HG02588 (cell line): ENCODE measurements around the gene CRTAC1.

ENCODE experiments used
- ATAC-seq: cut with Tn5 transposase; IDR thresholded peaks from one replicate; pipeline ENCODE4 v1.9.1; 2021; ENCODE audit warnings: mild to moderate bottlenecking, moderate library complexity; ENCODE audit not compliant: unreplicated experiment

CRTAC1 gene

DNA sequence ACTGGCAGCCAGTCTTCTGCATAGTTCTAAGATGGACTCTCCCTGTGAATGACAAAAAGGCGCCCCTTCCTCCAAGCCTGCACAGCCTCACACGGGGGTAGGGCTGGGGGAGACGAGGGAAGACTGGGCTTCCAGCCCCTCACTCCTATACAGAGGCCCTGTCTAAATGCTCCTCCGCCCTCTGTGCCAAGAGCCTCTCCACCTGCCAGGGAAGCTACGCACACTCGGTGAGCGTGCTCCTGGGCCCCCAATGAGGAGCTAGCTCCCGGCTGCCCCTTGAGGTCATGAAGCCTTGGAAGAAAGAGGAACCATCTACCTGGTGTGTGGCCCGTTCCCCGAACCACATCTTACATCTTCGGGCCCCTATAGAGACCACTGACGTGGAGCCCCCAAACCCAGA, 54.8 kb downstream of the CRTAC1 start:
- no peak for ATAC-seq

DNA sequence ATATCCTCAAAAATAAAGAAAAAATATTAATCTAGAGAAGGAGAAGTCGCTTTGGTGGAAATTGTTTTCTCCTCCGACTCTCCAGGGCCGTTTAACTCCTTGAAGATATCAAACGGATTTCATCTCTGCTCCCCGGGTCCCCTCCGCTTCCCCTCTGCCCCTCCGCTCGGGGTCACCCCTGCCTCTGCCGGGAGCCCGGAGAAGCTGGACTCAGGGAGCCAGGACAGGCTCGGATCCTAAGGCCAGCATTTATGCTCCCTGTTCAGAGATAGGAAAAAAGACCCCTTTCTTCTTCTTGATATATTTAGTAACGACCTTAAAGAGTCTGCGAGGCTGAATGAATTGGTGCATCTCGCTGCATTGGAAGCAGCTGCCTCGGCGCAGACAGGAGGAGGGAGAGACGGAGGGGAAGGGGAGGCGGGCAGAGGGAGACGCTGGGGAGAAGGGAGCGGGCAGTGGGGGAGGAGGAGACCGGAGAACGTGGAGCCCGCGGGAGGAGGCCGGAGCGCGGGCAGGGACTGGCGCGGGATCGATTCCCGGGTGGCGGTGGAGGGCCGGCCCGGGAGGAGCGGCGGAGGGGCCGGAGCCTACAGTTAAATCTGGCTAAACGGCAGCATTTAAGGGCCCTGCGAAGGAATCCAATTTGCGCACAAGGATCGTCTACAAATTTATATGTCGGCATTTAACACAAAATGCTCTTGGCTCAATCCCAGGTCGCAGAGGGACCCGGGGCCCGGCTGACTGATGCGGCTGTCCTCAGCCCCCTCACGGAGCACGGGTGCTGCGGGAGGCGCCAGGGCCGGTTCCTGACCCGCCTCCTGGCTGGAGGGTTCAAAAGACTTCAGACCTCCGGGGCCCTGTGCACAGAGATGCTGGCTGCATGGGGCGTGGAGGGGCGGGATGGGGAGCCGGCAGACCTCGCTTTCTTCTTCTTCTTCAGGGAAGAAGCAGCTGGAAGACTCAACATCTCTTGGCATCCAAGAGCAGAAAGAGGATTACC, 55.6 kb downstream of the CRTAC1 start:
- no peak for ATAC-seq

DNA sequence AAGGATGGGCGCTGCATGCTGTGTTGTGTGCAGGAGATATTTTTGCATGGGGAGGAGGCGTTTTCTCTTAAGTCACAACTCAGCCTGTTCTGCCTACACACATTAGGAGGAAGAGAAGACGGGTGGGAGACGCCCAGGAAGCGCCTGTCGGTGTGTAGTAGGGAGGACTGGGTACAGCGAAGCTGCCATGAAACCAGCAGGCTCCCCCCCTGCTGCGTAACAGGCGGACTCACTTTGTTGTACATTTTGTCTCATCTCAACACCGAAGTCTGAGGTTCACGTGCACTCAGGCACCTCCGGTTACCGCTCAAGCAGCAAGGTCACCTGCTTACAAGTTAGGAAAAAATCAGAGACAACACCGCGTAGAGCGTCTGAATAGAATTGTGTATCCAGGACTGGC, 56.3 kb downstream of the CRTAC1 start:
- ATAC-seq = no peak

DNA sequence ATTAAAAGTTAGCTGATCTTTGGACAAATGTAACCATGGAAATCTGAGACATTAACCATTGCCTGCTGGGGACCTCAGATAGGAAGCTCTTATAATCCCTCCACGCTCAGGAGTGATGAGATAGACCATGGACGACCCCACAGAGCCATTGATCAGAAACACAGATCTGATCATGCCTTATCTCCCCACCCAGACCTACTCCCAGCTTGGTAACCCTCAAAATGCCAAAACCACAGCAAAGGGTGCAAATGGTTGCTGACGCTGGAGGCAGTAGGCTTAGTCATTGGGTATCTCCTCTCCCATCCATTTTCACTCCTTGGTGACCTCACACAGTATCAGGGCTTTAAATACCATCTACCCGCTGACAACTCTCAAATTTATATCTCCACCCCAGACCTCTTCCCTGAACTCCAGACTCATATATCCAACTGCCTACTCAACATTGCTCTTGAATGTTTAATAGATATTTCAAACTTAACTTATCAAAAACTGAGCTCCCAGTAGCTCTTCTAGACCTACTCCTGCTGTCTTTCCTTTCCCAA, 60.8 kb downstream of the CRTAC1 start:
- ATAC-seq = no peak

DNA sequence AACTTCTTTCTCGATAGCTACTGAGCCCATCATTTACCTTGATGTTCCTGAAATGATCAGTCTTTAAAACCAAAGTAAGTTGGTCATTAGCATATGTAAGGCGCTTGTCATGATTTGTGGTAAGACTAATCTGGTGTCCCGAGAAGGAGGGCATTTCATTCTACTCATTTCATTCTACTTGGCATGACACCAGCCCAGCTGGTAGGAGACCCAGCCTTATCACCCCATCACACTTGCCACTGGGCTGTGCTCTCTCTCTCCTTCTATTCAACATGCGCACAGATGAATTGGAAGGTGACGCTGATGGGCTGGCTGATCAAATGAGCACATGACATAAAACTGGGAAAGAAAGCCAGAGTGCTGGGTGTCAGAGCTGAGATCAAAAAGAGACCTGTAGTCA, 65.7 kb downstream of the CRTAC1 start:
- no peak for ATAC-seq

DNA sequence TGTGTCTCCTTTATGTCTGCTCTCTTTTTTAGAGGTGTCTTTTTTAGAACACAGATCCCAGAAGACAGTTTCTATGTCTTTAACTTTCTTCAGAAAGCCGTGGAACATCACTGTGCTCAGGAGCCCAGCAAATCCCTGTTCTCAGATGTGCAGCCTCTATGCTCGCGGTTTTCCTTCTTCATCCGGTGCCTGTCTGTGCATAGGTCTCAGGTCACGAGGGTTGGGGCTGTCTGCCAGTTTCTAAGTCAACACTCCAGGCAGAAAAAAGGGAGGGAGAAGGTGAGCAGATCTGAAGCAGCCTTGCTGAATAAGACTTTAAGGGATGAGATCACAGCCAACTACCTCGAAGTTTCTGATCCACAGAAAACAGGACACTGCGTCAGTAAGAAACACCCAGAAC, 68.5 kb downstream of the CRTAC1 start:
- ATAC-seq = no peak

- no peak for ATAC-seq
These were observed 70.0 kb downstream of the CRTAC1 start for GRCh38 chr10:97960269-97961056.

DNA sequence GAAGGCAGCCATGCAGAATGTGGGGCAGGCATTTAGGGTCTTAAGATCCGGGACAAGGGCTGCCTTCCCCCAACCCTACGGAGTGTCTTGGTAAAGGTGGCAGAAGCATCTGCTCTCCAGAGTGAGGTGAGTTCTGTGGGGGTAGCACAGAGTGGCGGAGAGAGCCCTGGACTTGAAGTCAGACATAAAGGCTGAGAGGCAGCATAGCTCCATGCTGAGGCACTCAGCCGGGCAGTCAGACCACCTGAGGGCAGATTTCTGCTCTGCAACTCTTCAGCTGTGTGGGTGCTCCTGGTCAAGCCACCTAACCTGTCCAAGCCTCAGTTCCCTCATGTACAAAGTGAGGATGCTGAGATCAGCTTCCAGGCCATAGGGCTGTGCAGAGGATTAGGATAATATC, 81.0 kb downstream of the CRTAC1 start:
- no peak for ATAC-seq

- ATAC-seq = no peak
These were observed 81.6 kb downstream of the CRTAC1 start for GRCh38 chr10:97948822-97949221.

- ATAC-seq = no peak
These were observed 85.6 kb downstream of the CRTAC1 start for GRCh38 chr10:97944772-97945171.

GRCh38 chr10:97943294-97943693, 87.1 kb downstream of the CRTAC1 start:
- no peak for ATAC-seq

DNA sequence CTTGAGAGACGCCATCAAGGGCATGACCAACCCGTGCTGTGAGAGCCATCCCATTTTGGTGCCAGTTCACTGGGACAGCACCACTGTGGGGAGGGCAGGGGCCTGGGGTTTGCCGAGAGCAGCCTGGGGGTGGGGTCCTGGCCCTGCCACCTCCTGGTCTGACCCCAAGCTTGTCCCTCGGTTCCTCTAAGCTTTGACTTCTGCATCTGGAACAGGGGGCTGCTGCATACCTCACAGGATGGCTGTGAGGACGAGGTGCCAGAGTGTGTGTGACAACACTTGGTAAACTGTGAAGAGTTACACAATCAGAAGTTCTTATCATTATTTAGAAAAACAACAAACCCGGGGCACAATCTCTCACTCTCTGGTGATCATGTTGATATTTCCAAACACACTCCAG, 89.9 kb downstream of the CRTAC1 start:
- no peak for ATAC-seq

GRCh38 chr10:97939446-97939990, 90.9 kb downstream of the CRTAC1 start:
- no peak for ATAC-seq

GRCh38 chr10:97937928-97938327, 92.5 kb downstream of the CRTAC1 start:
- ATAC-seq = no peak

GRCh38 chr10:97937054-97937453, 93.4 kb downstream of the CRTAC1 start:
- ATAC-seq = no peak

DNA sequence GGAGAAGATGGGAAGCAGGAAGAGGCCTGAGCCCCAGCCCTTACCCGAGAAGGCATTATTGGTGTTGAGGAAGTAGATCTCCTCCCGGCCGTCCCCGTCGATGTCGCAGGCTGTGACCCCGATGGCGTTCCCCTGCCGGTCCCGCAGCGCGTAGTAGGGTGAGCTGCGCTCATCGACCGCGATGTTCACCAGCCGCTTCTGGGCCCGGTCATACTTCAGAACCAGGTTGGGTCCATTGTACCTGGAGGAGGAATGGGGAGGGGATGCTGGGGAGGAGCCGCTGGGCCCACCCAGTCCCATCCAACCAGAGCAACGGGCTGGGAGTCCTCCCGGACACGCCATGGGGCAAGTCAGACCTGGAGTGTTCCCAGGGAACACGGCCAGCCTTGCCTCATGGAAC, 94.3 kb downstream of the CRTAC1 start:
- ATAC-seq = no peak

- no peak for ATAC-seq
These were observed 97.4 kb downstream of the CRTAC1 start for GRCh38 chr10:97932932-97933530.

GRCh38 chr10:97931041-97931440, 99.4 kb downstream of the CRTAC1 start:
- no peak for ATAC-seq

GRCh38 chr10:97928897-97929296, 101.5 kb downstream of the CRTAC1 start:
- ATAC-seq = no peak

DNA sequence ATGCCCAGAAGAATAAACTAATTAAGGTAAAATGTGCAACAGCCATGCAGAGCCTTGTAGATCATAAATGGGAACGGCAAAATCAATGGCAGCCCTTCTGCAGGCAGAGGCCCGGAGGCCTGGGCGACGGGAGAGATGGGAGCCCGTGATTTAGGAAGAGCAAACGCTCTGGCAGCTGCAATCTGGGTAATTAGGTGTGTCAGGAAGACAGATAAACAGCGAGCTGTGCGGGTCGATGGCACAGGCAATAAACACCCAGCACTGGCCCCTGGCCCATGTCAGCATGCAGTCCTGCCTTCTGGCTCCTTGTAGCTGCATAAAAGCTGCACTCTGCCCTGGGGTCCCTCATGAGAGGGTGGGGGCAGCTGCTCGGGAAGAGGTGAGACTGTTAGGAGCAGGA, 102.8 kb downstream of the CRTAC1 start:
- no peak for ATAC-seq

DNA sequence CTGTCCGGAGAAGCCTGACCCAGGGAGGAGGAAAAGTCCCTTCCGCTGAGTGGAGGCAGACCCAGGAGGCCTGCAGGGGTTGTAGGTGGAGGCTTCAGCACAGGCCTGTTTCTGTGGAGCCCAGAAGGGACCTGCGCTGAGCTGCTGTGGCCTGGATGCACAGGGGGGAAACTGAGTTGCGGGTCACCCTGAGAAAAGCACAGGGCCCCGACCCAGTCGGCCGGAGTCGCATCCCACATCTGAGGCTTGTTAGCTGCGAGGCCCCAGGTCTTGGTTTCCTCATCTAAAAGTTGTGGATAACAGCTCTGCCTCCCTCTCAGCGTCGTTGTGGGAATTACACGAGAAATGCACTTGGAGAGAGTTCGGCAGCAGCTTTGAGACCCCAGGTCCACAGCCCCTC, 104.4 kb downstream of the CRTAC1 start:
- ATAC-seq = no peak
